Measurements from ENCODE around the gene PRSS21.

- TF ChIP-seq ZBTB33 (IDR thresholded peaks at IDR 0.05; ENCODE audit: borderline replicate concordance, low read depth) (no peak), CTCF (IDR thresholded peaks at IDR 0.05) (no peak)
Observed at GRCh38 chr16:2856061-2856670, 39.1 kb downstream of the PRSS21 start.
